GM18858 (cell line): ENCODE results near the gene SYNDIG1.

Source experiments
- ATAC-seq: cut with Tn5 transposase; IDR thresholded peaks from one replicate; pipeline ENCODE4 v1.9.1; 2021; ENCODE audit not compliant: unreplicated experiment

The SYNDIG1 gene

DNA sequence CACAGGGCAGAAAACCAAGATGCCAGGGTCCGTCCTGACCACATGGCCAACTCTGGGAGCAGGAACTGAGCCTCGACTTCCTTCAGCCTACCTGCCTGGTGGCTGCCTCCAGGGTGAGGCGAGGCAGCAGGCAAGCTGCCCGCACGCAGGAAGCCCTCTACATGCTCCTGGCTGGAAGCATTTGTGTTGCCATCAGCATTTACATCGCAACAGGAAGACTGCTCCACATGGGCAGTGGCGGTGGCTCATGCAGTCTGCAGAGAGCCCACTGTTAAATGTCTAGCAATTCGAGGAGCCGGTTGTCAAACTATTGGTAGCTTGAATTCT lies 233.8 kb downstream of the SYNDIG1 start:
- no peak for ATAC-seq

GRCh38 chr20:24704899-24705298 lies 235.5 kb downstream of the SYNDIG1 start:
- no peak for ATAC-seq

GRCh38 chr20:24705486-24705885 lies 236.1 kb downstream of the SYNDIG1 start:
- ATAC-seq, result no peak

DNA sequence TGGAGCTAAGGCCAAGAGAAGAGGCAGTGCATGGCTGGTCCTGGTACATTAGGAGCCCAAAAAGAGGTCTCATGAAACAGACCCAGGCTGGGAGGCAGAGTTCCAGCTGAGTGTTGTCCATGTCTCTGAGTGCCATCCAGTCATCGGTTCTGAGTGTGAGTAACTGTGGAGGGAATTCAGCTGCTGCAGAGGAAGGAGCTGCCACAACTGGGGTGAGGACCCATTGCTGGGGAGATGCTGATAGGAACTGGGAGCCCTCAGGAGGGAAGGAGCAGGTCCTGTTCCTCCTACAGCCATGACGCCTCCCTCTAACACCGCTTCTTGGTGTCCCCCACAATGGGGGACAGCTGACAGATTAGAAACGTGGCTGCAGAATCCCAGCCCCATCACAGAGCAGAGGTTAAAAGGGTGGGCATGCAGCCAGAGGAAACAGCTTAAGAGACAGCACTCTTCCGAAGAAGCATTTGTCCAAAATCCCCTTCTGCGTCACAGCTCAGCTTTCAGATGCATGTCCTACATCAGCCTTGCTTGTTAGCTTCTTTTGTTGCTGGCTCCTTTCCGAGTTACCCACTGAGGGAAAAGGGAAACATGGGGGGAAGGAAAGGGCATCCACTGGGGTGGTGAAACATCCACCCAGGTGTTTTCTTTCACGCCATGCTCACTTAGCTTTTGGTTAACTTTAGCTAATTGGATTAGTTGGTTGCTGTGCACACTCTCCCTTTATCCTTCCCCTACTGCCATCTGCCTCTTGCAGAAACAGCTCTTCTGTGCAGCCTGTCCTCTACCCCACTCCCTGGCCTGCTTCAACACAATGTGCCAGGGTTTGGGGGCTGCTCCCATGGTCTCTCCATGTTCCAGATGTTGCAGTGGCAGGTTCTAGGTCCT lies 239.2 kb downstream of the SYNDIG1 start:
- no peak for ATAC-seq
